ENCODE data around the gene DGCR2. TPM values are rescaled to one million over a fixed set of nuclear protein-coding genes. Genes with fewer than 3 reads are reported as not detected.

The DGCR2 gene
- total RNA-seq, 1 experiment from 2014 or later: 42.9 TPM

DNA sequence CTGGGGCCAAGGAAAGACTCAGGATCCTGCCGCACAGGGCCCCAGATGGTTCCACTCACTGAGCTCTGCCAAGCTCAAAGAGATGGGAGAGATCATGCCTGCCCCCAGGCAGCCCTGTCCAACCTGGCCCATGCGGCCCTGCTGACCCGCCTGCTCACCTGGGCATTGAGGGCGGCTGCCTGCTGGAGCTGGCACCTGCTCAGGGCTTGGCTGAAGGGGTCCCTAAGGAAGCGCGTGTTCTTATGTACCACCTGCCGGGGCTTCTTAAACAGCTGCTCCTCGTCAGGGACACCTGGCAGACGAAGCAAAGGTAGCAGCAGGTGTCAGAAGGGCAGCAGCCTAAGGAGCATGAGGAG lies 16.8 kb upstream of the DGCR2 start:
- Histone ChIP-seq H3K4me1 (ENCODE audit: control insufficient read depth in 1 of 2, insufficient read depth in 2 of 2, low read length in 2 of 2) (peaks cover 3 to 8% of the 10 kb centered on the region in 2 experiments), H3K27me3 (ENCODE audit: insufficient read depth, low read length) (no peaks in the 10 kb centered on the region), H3K36me3 (ENCODE audit: control insufficient read depth in 1 of 2, insufficient read depth in 2 of 2, low read length in 2 of 2) (peaks cover 35 to 41% of the 10 kb centered on the region in 2 experiments; a peak in 3 of 4 replicates), H3K9me3 (ENCODE audit: control insufficient read depth in 1 of 2, insufficient read depth in 1 of 2, low read depth in 1 of 2, low read length in 2 of 2) (no peaks in the 10 kb centered on the region), H3K9ac (ENCODE audit: low read length) (no peak overlapping the region), H3K27ac (ENCODE audit: low read depth, low read length) (no peak overlapping the region), H3K4me3 (replicated peaks in 1 of 2; ENCODE audit: low read depth in 1 of 2, low read length in 2 of 2) (no peak overlapping the region), H3K4me2 (ENCODE audit: low read length) (no peak overlapping the region), H2AFZ (ENCODE audit: low read depth, low read length, poor library complexity, severe bottlenecking) (no peak overlapping the region), H4K20me1 (ENCODE audit: insufficient read depth) (no peaks in the 10 kb centered on the region), H3K9me2 (ENCODE audit: insufficient read depth) (no peaks in the 10 kb centered on the region), H3K79me2 (ENCODE audit: insufficient read depth, low read length) (peaks cover 17% of the 10 kb centered on the region)
- ChIA-PET RAD21 (ENCODE audit: low non-redundant PET in 1 of 2, low total read pairs in 2 of 2, uncharacterized antibody in 2 of 2, unreplicated experiment in 2 of 2) (interaction anchor here in 1 of 2 experiments (0.5 kb wide), 1 partner anchor 155 kb away, joined by 4 read pairs; no protein-coding TSS in a partner anchor), POLR2A (no interaction called here), CTCF (no interaction called here)
- BruUV-seq (replicated peaks): no TSS peak
- ATAC-seq: no peak
- intact Hi-C loops (cut with micrococcal nuclease): no loop called here
- no peak for DNase-seq (ENCODE audit: low read depth, low spot score)
- no peak for TF ChIP-seq POLR2AphosphoS5 (IDR thresholded peaks at IDR 0.05; ENCODE audit: low read depth, low read length)
- TF ChIP-seq, protein P1, sequence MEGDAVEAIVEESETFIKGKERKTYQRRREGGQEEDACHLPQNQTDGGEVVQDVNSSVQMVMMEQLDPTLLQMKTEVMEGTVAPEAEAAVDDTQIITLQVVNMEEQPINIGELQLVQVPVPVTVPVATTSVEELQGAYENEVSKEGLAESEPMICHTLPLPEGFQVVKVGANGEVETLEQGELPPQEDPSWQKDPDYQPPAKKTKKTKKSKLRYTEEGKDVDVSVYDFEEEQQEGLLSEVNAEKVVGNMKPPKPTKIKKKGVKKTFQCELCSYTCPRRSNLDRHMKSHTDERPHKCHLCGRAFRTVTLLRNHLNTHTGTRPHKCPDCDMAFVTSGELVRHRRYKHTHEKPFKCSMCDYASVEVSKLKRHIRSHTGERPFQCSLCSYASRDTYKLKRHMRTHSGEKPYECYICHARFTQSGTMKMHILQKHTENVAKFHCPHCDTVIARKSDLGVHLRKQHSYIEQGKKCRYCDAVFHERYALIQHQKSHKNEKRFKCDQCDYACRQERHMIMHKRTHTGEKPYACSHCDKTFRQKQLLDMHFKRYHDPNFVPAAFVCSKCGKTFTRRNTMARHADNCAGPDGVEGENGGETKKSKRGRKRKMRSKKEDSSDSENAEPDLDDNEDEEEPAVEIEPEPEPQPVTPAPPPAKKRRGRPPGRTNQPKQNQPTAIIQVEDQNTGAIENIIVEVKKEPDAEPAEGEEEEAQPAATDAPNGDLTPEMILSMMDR (IDR thresholded peaks at IDR 0.05 in 2 of 3, conservative IDR thresholded peaks at IDR 0.05 in 1 of 3; ENCODE audit: borderline replicate concordance in 1 of 3, insufficient read depth in 1 of 3, low read depth in 2 of 3, low read length in 2 of 3): no peak
- no peak for TF ChIP-seq ZNF274 (IDR thresholded peaks at IDR 0.05; ENCODE audit: low read depth, low read length)
- no peak for TF ChIP-seq SIN3A (IDR thresholded peaks at IDR 0.05; ENCODE audit: low read depth)
- TF ChIP-seq FOSL1 (IDR thresholded peaks at IDR 0.05; ENCODE audit: low read depth): no peak
- no peak for TF ChIP-seq EZH2 (IDR thresholded peaks at IDR 0.05)
- no peak for TF ChIP-seq TCF7L2 (IDR thresholded peaks at IDR 0.05; ENCODE audit: borderline replicate concordance, extremely low read depth, insufficient read depth, insufficient read length)
- TF ChIP-seq CEBPB (IDR thresholded peaks at IDR 0.05; ENCODE audit: low read depth): no peak
- TF ChIP-seq YY1 (IDR thresholded peaks at IDR 0.05; ENCODE audit: extremely low read depth, insufficient replicate concordance, low read depth, low read length): no peak
- TF ChIP-seq EGR1 (IDR thresholded peaks at IDR 0.05; ENCODE audit: low read depth): no peak
- no peak for TF ChIP-seq SRF (IDR thresholded peaks at IDR 0.05; ENCODE audit: low read depth)
- no peak for TF ChIP-seq EZH2phosphoT487 (IDR thresholded peaks at IDR 0.05; ENCODE audit: borderline replicate concordance)
- no peak for TF ChIP-seq RAD21 (IDR thresholded peaks at IDR 0.05; ENCODE audit: low read depth)
